Measurements from ENCODE around the gene BCAR3.

DNA sequence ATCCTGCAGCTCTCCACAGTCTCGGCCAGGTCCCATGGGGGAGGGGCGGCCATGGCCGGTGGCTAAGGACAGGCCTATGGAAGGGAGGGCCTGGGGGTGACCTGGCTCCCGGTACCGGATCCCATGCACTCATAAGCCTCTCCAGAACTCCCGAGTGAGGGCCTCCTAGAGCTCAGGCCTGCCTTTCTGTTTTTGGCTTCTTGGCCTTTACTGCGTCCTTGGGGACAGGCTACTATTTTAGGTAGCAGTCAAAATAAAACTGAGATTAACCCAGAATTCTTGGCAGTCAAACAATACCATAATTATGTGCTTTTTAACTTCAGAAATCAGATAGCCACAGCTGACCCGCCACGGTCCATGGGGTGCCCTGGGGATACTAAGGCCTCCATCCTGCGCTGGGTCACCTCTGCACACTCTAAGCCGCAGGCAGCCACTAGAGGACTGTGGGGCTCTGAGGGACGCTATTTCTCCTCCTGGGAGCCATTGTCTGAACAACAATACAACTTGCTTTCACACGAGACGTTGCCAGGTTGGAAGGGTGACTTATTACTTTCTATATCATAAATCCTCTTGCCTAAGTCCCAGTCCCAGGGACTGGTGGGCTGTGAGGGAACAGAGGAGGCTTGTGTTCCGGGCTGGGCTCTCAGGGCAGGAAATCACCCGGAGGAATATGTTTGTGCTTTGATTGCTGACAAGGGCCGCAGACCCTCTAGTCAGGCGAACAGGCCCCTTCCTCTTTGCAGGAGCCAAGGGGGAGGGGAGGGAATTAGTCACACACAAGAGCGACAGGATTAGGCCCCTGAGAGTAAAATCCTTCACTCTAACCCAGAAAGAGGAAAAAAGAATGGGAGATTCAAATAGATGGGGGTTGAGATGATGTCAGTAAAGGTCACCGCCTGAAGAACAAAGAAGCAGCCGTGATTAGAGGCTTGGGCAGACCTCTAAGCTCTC lies 40.7 kb upstream of the BCAR3 start:
- TF ChIP-seq, protein P1, sequence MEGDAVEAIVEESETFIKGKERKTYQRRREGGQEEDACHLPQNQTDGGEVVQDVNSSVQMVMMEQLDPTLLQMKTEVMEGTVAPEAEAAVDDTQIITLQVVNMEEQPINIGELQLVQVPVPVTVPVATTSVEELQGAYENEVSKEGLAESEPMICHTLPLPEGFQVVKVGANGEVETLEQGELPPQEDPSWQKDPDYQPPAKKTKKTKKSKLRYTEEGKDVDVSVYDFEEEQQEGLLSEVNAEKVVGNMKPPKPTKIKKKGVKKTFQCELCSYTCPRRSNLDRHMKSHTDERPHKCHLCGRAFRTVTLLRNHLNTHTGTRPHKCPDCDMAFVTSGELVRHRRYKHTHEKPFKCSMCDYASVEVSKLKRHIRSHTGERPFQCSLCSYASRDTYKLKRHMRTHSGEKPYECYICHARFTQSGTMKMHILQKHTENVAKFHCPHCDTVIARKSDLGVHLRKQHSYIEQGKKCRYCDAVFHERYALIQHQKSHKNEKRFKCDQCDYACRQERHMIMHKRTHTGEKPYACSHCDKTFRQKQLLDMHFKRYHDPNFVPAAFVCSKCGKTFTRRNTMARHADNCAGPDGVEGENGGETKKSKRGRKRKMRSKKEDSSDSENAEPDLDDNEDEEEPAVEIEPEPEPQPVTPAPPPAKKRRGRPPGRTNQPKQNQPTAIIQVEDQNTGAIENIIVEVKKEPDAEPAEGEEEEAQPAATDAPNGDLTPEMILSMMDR (IDR thresholded peaks at IDR 0.05), result peak; percentile 28
- no peak for TF ChIP-seq EZH2 (IDR thresholded peaks at IDR 0.05)
